WTC11 (cell line): ENCODE data around the gene GPC6. TPM values are rescaled to one million over a fixed set of nuclear protein-coding genes. Genes with fewer than 3 reads are reported as not detected.

Source experiments
- ATAC-seq: fragments of 200-7000 bp; cut with Tn5 transposase; 2 replicates; pipeline ENCODE4 v1.10.0; 2021; ENCODE audit warnings: mild to moderate bottlenecking, moderate library complexity
- CTCF ChIA-PET: fragments of 300-600 bp; sonication (Branson Sonifier 250); formaldehyde crosslinking; loops from one replicate; lab custom pipeline; 2021; ENCODE audit warnings: antibody characterized with exemption; lab: Charles Lee
- POLR2A ChIA-PET: fragments of 350-600 bp; sonication (Branson Sonifier 250); formaldehyde crosslinking; loops from one replicate; lab custom pipeline; 2021; ENCODE audit warnings: antibody characterized with exemption; lab: Charles Lee
- DNase-seq: peaks from one replicate; pipeline ENCODE4 v3.0.0; 2021; ENCODE audit warnings: low spot score
- H3K27ac Mint-ChIP-seq: 2 replicates; pipeline ENCODE4 v1.8.0; 2021; ENCODE audit warnings: mixed read lengths
- H3K27me3 Mint-ChIP-seq: 2 replicates; pipeline ENCODE4 v1.8.0; 2021; ENCODE audit warnings: low read depth, mild to moderate bottlenecking, moderate library complexity, mixed read lengths
- H3K36me3 Mint-ChIP-seq: 2 replicates; pipeline ENCODE4 v1.8.0; 2021; ENCODE audit warnings: mixed read lengths
- H3K4me1 Mint-ChIP-seq: 2 replicates; pipeline ENCODE4 v1.8.0; 2022; ENCODE audit warnings: mixed read lengths
- H3K4me3 Mint-ChIP-seq: 2 replicates; pipeline ENCODE4 v1.8.0; 2021; ENCODE audit warnings: mild to moderate bottlenecking, moderate library complexity, mixed read lengths
- H3K9me3 Mint-ChIP-seq: 2 replicates; pipeline ENCODE4 v1.8.0; 2021; ENCODE audit warnings: mixed read lengths
- AR ChIP-seq: fragments of 250-450 bp; sonication (Bioruptor Pico); IDR thresholded peaks from 2 replicates; pipeline ENCODE4 v1.9.0; 2021; ENCODE audit warnings: mild to moderate bottlenecking
- ATF6 ChIP-seq: sonication (generic); formaldehyde crosslinking; IDR thresholded peaks from 2 replicates; pipeline ENCODE4 v1.8.1; 2023; ENCODE audit warnings: mild to moderate bottlenecking, missing genetic modification reagents
- CREM ChIP-seq: sonication (generic); formaldehyde crosslinking; IDR thresholded peaks from 2 replicates; pipeline ENCODE4 v1.8.1; 2022; ENCODE audit warnings: mild to moderate bottlenecking, missing genetic modification reagents, moderate library complexity
- E2F5 ChIP-seq: sonication (generic); formaldehyde crosslinking; IDR thresholded peaks from 2 replicates; pipeline ENCODE4 v1.8.1; 2022; ENCODE audit warnings: mild to moderate bottlenecking, moderate library complexity, missing genetic modification reagents
- HMGA2 ChIP-seq: fragments of 250-450 bp; sonication (Bioruptor Pico); IDR thresholded peaks from 2 replicates; pipeline ENCODE4 v1.4.0; 2021; ENCODE audit warnings: mild to moderate bottlenecking, moderate library complexity
- IRF1 ChIP-seq: sonication (generic); formaldehyde crosslinking; IDR thresholded peaks from 2 replicates; pipeline ENCODE4 v1.8.0; 2023; ENCODE audit warnings: missing genetic modification reagents
- MAX ChIP-seq: sonication (generic); formaldehyde crosslinking; IDR thresholded peaks from 2 replicates; pipeline ENCODE4 v1.8.0; 2022; ENCODE audit warnings: mild to moderate bottlenecking, missing genetic modification reagents
- MLX ChIP-seq: sonication (generic); formaldehyde crosslinking; IDR thresholded peaks from 2 replicates; pipeline ENCODE4 v1.8.1; 2023; ENCODE audit warnings: mild to moderate bottlenecking, missing genetic modification reagents, moderate library complexity
- MXD4 ChIP-seq: fragments of 250-450 bp; sonication (Bioruptor Pico); IDR thresholded peaks from 2 replicates; pipeline ENCODE4 v1.8.0; 2021; ENCODE audit warnings: mild to moderate bottlenecking, moderate library complexity, borderline replicate concordance
- NFYB ChIP-seq: sonication (generic); formaldehyde crosslinking; conservative IDR thresholded peaks from 2 replicates; pipeline ENCODE4 v1.8.0; 2022; ENCODE audit warnings: low read depth, missing genetic modification reagents
- NR1H2 ChIP-seq: sonication (generic); formaldehyde crosslinking; IDR thresholded peaks from 2 replicates; pipeline ENCODE4 v1.9.0; 2021; ENCODE audit warnings: mild to moderate bottlenecking, moderate library complexity, missing genetic modification reagents
- RORB ChIP-seq: fragments of 250-450 bp; sonication (Bioruptor Pico); IDR thresholded peaks from 2 replicates; pipeline ENCODE4 v1.9.0; 2021; ENCODE audit warnings: mild to moderate bottlenecking
- SMAD4 ChIP-seq: sonication (generic); formaldehyde crosslinking; IDR thresholded peaks from 2 replicates; pipeline ENCODE4 v1.8.0; 2022; ENCODE audit warnings: mild to moderate bottlenecking, missing genetic modification reagents
- ZBTB21 ChIP-seq: sonication (generic); formaldehyde crosslinking; IDR thresholded peaks from 2 replicates; pipeline ENCODE4 v1.8.1; 2023; ENCODE audit warnings: mild to moderate bottlenecking, missing genetic modification reagents, borderline replicate concordance
- ZNF121 ChIP-seq: sonication (generic); formaldehyde crosslinking; IDR thresholded peaks from 2 replicates; pipeline ENCODE4 v1.8.0; 2023; ENCODE audit warnings: missing genetic modification reagents
- ZNF281 ChIP-seq: sonication (generic); formaldehyde crosslinking; IDR thresholded peaks from 2 replicates; pipeline ENCODE4 v1.8.0; 2023; ENCODE audit warnings: mild to moderate bottlenecking, missing genetic modification reagents
- ZNF317 ChIP-seq: sonication (generic); formaldehyde crosslinking; IDR thresholded peaks from 2 replicates; pipeline ENCODE4 v1.8.1; 2023; ENCODE audit warnings: low read depth, mild to moderate bottlenecking, moderate library complexity, missing genetic modification reagents, borderline replicate concordance
- ZNF532 ChIP-seq: fragments of 250-450 bp; sonication (Bioruptor Pico); IDR thresholded peaks from 2 replicates; pipeline ENCODE4 v1.9.0; 2021; ENCODE audit warnings: mild to moderate bottlenecking, borderline replicate concordance
- total RNA-seq: library from RNA; stranded (reverse); gene quantifications from 3 replicates; pipeline ENCODE4 v1.2.3, GENCODE V29; 2021

Gene GPC6
- total RNA-seq, 1 experiment from 2014 or later = 19.5 TPM

- Mint-ChIP-seq H3K27me3 (no peaks in the 10 kb centered on the region), H3K27ac (no peak overlapping the region), H3K4me3 (no peak overlapping the region), H3K9me3 (no peaks in the 10 kb centered on the region), H3K36me3 (no peaks in the 10 kb centered on the region), H3K4me1 (peaks cover 8% of the 10 kb centered on the region)
- DNase-seq (no peak), ATAC-seq (peak; percentile 51)
- TF ChIP-seq AR = no peak
- no peak for TF ChIP-seq ZBTB21 (CRISPR knock-in tag)
- TF ChIP-seq ATF6 (CRISPR knock-in tag) = no peak
- TF ChIP-seq MAX (CRISPR knock-in tag) = no peak
- TF ChIP-seq MLX (CRISPR knock-in tag) = no peak
- no peak for TF ChIP-seq ZNF281 (CRISPR knock-in tag)
- no peak for TF ChIP-seq ZNF121 (CRISPR knock-in tag)
- no peak for TF ChIP-seq ZNF532 (CRISPR knock-in tag)
- TF ChIP-seq CREM (CRISPR knock-in tag) = no peak
- ChIA-PET POLR2A (no interaction called here), CTCF (no interaction called here)
Measured at GRCh38 chr13:93680329-93680728, 453.7 kb downstream of the GPC6 start.

GRCh38 chr13:93685900-93686299 is 459.3 kb downstream of the GPC6 start:
- H3K4me1 Mint-ChIP-seq = peaks cover 6% of the 10 kb centered on the region
- ChIA-PET CTCF (no interaction called here), POLR2A (no interaction called here)

More at GRCh38 chr13:93685900-93686299, 459.3 kb downstream of the GPC6 start:
- H3K9me3 Mint-ChIP-seq = no peaks in the 10 kb centered on the region
- TF ChIP-seq NR1H2 (CRISPR knock-in tag) = no peak
- TF ChIP-seq RORB (CRISPR knock-in tag) = no peak
- TF ChIP-seq CREM (CRISPR knock-in tag) = no peak
- no peak for TF ChIP-seq HMGA2 (CRISPR knock-in tag)
- TF ChIP-seq ZNF317 = no peak
- no peak for TF ChIP-seq NFYB (CRISPR knock-in tag)
- TF ChIP-seq E2F5 (CRISPR knock-in tag) = no peak
- TF ChIP-seq IRF1 (CRISPR knock-in tag) = no peak
- no peak for TF ChIP-seq MXD4 (CRISPR knock-in tag)
- TF ChIP-seq SMAD4 = no peak
- TF ChIP-seq ZNF121 (CRISPR knock-in tag) = no peak
- no peak overlapping the region for H3K27ac Mint-ChIP-seq
- H3K36me3 Mint-ChIP-seq = no peaks in the 10 kb centered on the region
- no peak overlapping the region for H3K4me3 Mint-ChIP-seq
- ATAC-seq = no peak
- H3K27me3 Mint-ChIP-seq = no peaks in the 10 kb centered on the region
- DNase-seq = no peak
